GM08714 (cell line): Measurements from ENCODE around the gene EIF5A2.

Experiments used
- H3K4me3 ChIP-seq: fragments of 200-500 bp; sonication (Bioruptor generic); 2 replicates; pipeline ENCODE4 v1.5.1; 2014; ENCODE audit warnings: mild to moderate bottlenecking, low read length, inconsistent platforms
- ZNF274 ChIP-seq: IDR thresholded peaks from 2 replicates; pipeline ENCODE4 v1.6.1; 2012; ENCODE audit warnings: mild to moderate bottlenecking, low read depth, low read length

The EIF5A2 gene

GRCh38 chr3:170876537-170876936, 31.9 kb downstream of the EIF5A2 start:
- no peak overlapping the region for H3K4me3 ChIP-seq
- no peak for TF ChIP-seq ZNF274

GRCh38 chr3:170869645-170870593, 38.5 kb downstream of the EIF5A2 start, which contains the start of gene RPL22L1:
Gene RPL22L1 (minus strand): TSS chr3:170870195. CDS start chr3:170870167, 28 bp downstream.
- no peak for TF ChIP-seq ZNF274
- H3K4me3 ChIP-seq, result peak within 1 kb of the TSS; percentile 76

- H3K4me3 ChIP-seq, result peak overlapping the region; percentile 76
- no peak for TF ChIP-seq ZNF274
Observed at GRCh38 chr3:170869239-170869590, 39.2 kb downstream of the EIF5A2 start.

- no peak for TF ChIP-seq ZNF274
- peak overlapping the region; percentile 76 for H3K4me3 ChIP-seq
Observed at GRCh38 chr3:170868577-170869238, 39.7 kb downstream of the EIF5A2 start.

- peak overlapping the region; percentile 76; the same call in 1 of the 2 replicates for H3K4me3 ChIP-seq
- TF ChIP-seq ZNF274, result no peak
Observed at GRCh38 chr3:170867143-170867937, 41.1 kb downstream of the EIF5A2 start.

- H3K4me3 ChIP-seq, result no peak overlapping the region
- no peak for TF ChIP-seq ZNF274
Observed at GRCh38 chr3:170866499-170866898, 41.9 kb downstream of the EIF5A2 start.

GRCh38 chr3:170865209-170866094, 43.0 kb downstream of the EIF5A2 start:
- H3K4me3 ChIP-seq, result no peak overlapping the region
- TF ChIP-seq ZNF274, result no peak

- H3K4me3 ChIP-seq, result no peak overlapping the region
- TF ChIP-seq ZNF274, result no peak
Observed at GRCh38 chr3:170864525-170865208, 43.8 kb downstream of the EIF5A2 start.

GRCh38 chr3:170863816-170864215, 44.6 kb downstream of the EIF5A2 start:
- H3K4me3 ChIP-seq, result no peak overlapping the region
- TF ChIP-seq ZNF274, result no peak

- no peak for TF ChIP-seq ZNF274
Observed at GRCh38 chr3:170862618-170863374, 45.6 kb downstream of the EIF5A2 start.

GRCh38 chr3:170858599-170858998, 49.8 kb downstream of the EIF5A2 start:
- no peak for TF ChIP-seq ZNF274

More at GRCh38 chr3:170862618-170863374, 45.6 kb downstream of the EIF5A2 start:
- no peak overlapping the region for H3K4me3 ChIP-seq

GRCh38 chr3:170852324-170852723, 56.1 kb downstream of the EIF5A2 start:
- no peak overlapping the region for H3K4me3 ChIP-seq
- TF ChIP-seq ZNF274, result no peak

More at GRCh38 chr3:170858599-170858998, 49.8 kb downstream of the EIF5A2 start:
- no peak overlapping the region for H3K4me3 ChIP-seq
